Lung (tissue), 12 donors: ENCODE results near the gene SYTL4. TPM values are rescaled to one million over a fixed set of nuclear protein-coding genes. Genes with fewer than 3 reads are reported as not detected.

ENCODE experiments used
- ATAC-seq: fragments of 200-7000 bp; cut with Tn5 transposase; one replicate; pipeline ENCODE4 v1.9.1; 2020; ENCODE audit warnings: moderate number of reproducible peaks; ENCODE audit not compliant: insufficient read depth, low FRiP score
- DNase-seq, 3 donors: peaks; one replicate each; pipeline ENCODE4 v3.0.0-alpha.2; 2013 to 2017
- H3K27ac ChIP-seq, 2 donors: one replicate each; pipeline ENCODE4 v1.5.1; 2013; ENCODE audit warnings: mild to moderate bottlenecking in 2 of 2, moderate library complexity in 2 of 2, control low read depth in 1 of 2, inconsistent platforms in 1 of 2, low read depth in 1 of 2, low read length in 1 of 2
- H3K27me3 ChIP-seq, 3 donors: one replicate each; pipeline ENCODE4 v1.5.1; 2013; ENCODE audit warnings: low read length in 2 of 3; ENCODE audit not compliant: control insufficient read depth in 3 of 3, insufficient read depth in 3 of 3
- H3K36me3 ChIP-seq, 4 donors: one replicate each; pipeline ENCODE4 v1.5.1; 2013; ENCODE audit warnings: low read length in 4 of 4, mild to moderate bottlenecking in 1 of 4, moderate library complexity in 1 of 4; ENCODE audit not compliant: control insufficient read depth in 4 of 4, insufficient read depth in 4 of 4
- H3K4me1 ChIP-seq, 5 donors: one replicate each; pipeline ENCODE4 v1.5.1; 2013; ENCODE audit warnings: low read length in 5 of 5, mild to moderate bottlenecking in 2 of 5, moderate library complexity in 1 of 5; ENCODE audit not compliant: control insufficient read depth in 5 of 5, insufficient read depth in 5 of 5
- H3K4me3 ChIP-seq: one replicate; pipeline ENCODE4 v1.5.1; 2013; ENCODE audit warnings: mild to moderate bottlenecking, control low read depth, moderate library complexity
- H3K9ac ChIP-seq, 2 donors: one replicate each; pipeline ENCODE4 v1.5.1; 2013; ENCODE audit warnings: low read length in 2 of 2, control low read depth in 1 of 2; ENCODE audit not compliant: insufficient read depth in 1 of 2
- H3K9me3 ChIP-seq, 4 donors: one replicate each; pipeline ENCODE4 v1.5.1; 2013; ENCODE audit warnings: low read length in 3 of 4, mild to moderate bottlenecking in 1 of 4, moderate library complexity in 1 of 4; ENCODE audit not compliant: control insufficient read depth in 4 of 4, insufficient read depth in 3 of 4
- WGBS, 2 donors: extraction: QIAGEN DNeasy Blood & Tissue Kit; methylation state at CpG; one replicate each; pipeline ENCODE4 v1.1.7; 2013; 5-methylcytosine and 5-hydroxymethylcytosine counted together
- polyA plus RNA-seq, 2 donors: library from polyadenylated mRNA; stranded (reverse); fragments of 200-250 nt; gene quantifications; one replicate each; pipeline ENCODE4 v1.2.1, GENCODE V29; 2013
- total RNA-seq, 2 donors: library from RNA; depleted of rRNA in 1 of 2; stranded (reverse); fragments of >200 nt in 1 of 2; gene quantifications; one replicate each; pipeline ENCODE4 v1.2.1, GENCODE V29; 2014 to 2021
- TF ChIP-seq, protein P1 (sequence below): IDR thresholded peaks from 2 replicates; pipeline ENCODE4 v1.5.1; 2012; ENCODE audit warnings: mild to moderate bottlenecking; ENCODE audit errors: control extremely low read depth, extremely low read depth
- donor health status: control.
- donor health status: control.
- donor health status: Bipolar disorder and iron deficiency.
- donor health status: healthy.
- donor health status: DM: yes; HTN: yes; CAD: no.

SYTL4 gene
- total and polyA plus RNA-seq, 4 donors, result 3.4 to 11.7 (median 4.7) TPM

DNA sequence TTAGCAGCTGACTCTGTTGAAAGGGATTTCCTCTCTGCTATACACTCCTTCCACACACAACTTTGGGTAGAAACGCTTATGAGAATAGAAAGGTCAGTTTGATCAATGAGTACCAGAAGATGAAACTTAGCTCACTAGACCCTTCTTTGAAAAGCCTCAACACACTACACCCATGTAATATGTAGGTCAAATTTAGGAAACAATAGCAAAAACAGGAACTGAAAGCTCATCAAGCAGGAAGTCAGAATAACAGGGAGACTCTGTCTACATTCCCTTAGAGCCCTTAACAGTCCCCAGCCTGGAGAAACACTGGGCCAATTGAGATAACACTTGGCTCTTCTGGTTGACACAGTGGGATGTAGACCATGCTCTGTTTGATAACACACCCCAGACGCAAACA is 57.2 kb downstream of the SYTL4 start:
- TF ChIP-seq, protein P1, sequence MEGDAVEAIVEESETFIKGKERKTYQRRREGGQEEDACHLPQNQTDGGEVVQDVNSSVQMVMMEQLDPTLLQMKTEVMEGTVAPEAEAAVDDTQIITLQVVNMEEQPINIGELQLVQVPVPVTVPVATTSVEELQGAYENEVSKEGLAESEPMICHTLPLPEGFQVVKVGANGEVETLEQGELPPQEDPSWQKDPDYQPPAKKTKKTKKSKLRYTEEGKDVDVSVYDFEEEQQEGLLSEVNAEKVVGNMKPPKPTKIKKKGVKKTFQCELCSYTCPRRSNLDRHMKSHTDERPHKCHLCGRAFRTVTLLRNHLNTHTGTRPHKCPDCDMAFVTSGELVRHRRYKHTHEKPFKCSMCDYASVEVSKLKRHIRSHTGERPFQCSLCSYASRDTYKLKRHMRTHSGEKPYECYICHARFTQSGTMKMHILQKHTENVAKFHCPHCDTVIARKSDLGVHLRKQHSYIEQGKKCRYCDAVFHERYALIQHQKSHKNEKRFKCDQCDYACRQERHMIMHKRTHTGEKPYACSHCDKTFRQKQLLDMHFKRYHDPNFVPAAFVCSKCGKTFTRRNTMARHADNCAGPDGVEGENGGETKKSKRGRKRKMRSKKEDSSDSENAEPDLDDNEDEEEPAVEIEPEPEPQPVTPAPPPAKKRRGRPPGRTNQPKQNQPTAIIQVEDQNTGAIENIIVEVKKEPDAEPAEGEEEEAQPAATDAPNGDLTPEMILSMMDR, result no peak
- 51 to 65% methylated on average over 2 of the region's 2 CpGs for WGBS, 2 donors
- no peak overlapping the region for H3K9ac ChIP-seq
- peaks cover 0 to 2% (median 0%) of the 10 kb centered on the region in 4 donors for H3K9me3 ChIP-seq
- H3K4me1 ChIP-seq, result peaks cover 0 to 4% (median 0%) of the 10 kb centered on the region in 5 donors
- no peak for ATAC-seq
- H3K4me3 ChIP-seq, result no peak overlapping the region
- no peak for DNase-seq
- H3K27ac ChIP-seq, result no peak overlapping the region
- peaks cover 6 to 32% (median 18%) of the 10 kb centered on the region in 3 donors for H3K27me3 ChIP-seq
- H3K36me3 ChIP-seq, result peaks cover 0 to 5% (median 0%) of the 10 kb centered on the region in 4 donors

- H3K9me3 ChIP-seq, result peaks cover 0 to 2% (median 0%) of the 10 kb centered on the region in 4 donors
- DNase-seq (no peak), ATAC-seq (no peak)
- no peak overlapping the region for H3K27ac ChIP-seq
- no peak overlapping the region for H3K4me3 ChIP-seq
- WGBS, 2 donors, result 53 to 85% methylated on average over 3 of the region's 3 CpGs
- H3K4me1 ChIP-seq, result peaks cover 0 to 4% (median 0%) of the 10 kb centered on the region in 5 donors
- TF ChIP-seq, protein P1, result no peak
- peaks cover 0 to 5% (median 0%) of the 10 kb centered on the region in 4 donors for H3K36me3 ChIP-seq
- H3K27me3 ChIP-seq, result peaks cover 6 to 27% (median 12%) of the 10 kb centered on the region in 3 donors
- no peak overlapping the region for H3K9ac ChIP-seq
These were observed 58.4 kb downstream of the SYTL4 start for GRCh38 chrX:100673397-100673953.

DNA sequence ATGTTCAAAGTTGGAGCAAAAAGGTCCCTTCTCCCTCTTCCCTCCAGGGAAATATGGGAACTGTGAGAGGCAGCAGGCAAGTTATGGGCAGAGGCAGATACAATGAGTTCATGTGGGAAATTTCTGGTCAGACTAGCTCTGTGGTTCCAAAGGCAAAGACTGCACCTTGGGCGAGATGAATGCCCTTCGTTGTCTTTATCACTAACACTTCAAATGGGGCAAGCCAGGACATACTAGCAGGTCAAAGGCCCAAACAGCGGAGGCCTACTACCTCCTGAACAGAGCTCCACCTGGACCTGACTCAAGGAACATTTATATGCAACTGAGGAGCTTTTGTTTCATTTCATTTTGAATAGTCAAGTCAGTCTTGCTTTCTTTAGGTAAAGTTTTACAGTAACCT is 59.0 kb downstream of the SYTL4 start:
- Histone ChIP-seq H3K4me1 (peaks cover 0 to 4% (median 0%) of the 10 kb centered on the region in 5 donors), H3K9ac (no peak overlapping the region), H3K4me3 (no peak overlapping the region), H3K36me3 (peaks cover 0 to 5% (median 0%) of the 10 kb centered on the region in 4 donors), H3K27me3 (peaks cover 6 to 24% (median 12%) of the 10 kb centered on the region in 3 donors), H3K27ac (no peak overlapping the region), H3K9me3 (peaks cover 0 to 2% (median 0%) of the 10 kb centered on the region in 4 donors)
- 65 to 86% methylated on average over 3 of the region's 3 CpGs for WGBS, 2 donors
- DNase-seq (no peak), ATAC-seq (no peak)
- TF ChIP-seq, protein P1, result no peak
